Fibroblast of gingiva (primary cell): ENCODE data around the gene TLE4.

Experiments
- DNase-seq: peaks from one replicate; pipeline ENCODE4 v3.0.0-alpha.2; 2011; ENCODE audit warnings: low read depth

Gene TLE4

DNA sequence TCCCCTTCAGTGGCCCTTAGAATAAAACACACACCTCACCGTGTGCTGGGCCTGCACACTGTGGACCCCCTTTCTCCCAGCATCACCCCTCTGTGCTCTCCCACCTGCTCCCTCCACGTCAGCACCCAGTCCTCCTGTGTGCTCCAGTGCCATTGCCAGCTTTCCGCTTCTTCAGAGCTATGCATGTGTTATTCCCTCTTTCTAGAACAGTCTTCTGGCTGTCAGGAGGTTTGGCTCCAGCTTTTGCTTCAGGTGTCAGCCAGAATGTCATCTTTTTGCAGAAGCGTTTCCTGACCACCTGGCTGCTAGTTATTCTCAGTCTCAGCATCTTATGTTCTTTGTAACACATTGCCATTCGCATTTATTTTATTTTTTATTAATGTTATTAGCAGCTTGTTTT lies 119.7 kb downstream of the TLE4 start:
- no peak for DNase-seq

DNA sequence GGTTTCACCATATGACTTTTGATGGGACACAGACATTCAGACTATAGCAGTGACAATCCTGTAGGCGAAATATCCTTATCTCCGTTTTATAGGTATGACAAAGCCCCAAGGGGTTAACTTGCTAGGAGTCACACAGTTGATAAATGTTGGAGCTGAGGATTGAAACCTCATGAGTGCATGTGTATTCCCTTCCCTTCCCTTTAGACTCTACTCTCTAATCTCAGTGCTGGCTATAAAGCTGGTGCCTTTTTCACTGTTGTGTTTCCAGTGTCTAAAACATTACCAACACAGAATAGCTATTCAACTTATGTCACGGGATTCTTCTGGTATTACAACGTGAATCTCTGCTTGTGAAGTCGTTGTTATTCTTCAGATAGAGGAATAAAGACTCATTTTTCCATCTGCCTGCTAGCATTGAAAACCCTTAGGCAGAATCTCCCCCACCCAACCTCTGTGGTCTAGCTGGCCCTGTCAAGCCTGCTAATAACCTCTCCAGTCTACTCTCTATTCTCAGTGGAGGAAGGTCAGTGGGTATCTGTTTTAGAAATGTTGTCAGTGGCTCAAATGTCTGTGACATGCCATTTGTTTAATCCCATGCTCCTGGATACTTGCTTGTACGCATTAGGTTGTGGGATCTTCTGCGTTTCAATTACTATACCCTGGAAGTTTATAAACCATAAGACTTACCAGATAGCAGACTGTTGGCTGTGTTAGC lies 121.2 kb downstream of the TLE4 start:
- no peak for DNase-seq

DNA sequence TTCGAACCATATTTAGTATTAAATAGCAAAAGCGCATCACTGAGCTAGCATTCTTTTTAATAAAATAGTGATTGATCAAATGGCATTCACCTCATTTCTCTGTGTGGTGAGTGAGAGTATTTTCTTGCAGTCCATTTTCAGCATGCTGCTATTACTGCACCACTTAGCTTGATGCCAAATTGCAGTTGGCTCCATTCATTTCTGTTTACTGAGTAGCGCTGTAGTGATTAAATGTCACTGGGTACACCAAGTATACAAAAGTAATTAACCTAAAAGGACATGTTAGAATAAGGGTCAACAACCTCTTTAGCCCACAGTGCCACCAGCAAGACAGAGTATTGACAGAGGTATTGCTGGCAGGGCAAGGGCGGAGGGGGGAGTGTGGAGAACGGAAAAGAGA lies 122.0 kb downstream of the TLE4 start:
- no peak for DNase-seq

DNA sequence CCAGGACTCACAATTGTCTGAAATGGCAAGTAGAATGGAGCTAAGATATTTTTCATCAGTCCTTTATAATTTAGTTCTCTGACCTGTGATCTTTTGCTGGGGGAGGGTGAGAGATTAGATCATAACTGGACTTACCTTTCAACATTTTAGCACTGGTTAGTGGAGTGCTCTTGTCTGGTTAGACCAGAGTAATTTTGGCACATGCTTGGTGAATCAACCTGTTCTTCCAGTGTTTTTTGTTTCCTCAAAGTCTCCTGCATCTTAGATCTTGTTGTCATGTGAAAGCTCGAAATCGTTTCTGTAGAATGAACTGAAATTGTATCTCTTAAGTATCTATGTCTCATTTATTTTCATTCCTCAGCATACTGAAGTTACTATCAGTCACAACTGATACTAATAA lies 122.4 kb downstream of the TLE4 start:
- no peak for DNase-seq

DNA sequence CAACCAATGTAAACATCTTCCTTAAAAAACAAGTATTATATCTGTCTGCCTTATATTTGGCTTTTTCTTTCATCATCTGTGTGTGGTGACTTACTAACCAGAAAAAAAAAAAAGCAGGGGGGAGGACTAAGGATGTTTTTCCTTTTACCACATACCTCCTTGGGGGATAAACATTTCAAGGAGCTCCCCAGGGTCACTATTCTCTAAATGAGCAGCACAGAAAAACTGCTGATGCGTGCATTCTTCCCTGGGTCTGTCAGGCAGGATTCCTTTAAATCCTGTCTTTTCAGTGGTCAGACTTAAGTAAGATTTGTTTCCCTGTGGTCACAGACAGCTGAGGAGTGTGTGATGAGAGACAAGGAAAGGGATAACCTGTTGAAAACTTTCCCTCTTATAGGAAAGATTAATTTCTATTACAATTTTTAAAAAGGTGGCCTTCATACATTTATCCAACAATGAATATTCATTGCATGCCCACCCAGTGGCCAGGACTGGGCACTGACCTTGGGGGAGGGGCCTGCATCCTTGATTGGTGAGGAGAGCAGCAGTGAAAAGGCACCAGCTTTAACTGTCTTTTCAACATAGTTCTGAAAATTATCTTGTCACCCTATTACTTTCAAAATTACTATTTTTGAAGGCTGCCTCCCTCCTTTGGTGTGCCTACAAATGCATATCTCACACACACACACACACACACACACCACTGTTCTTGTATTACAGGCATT lies 123.1 kb downstream of the TLE4 start:
- DNase-seq, result peak; percentile 91

DNA sequence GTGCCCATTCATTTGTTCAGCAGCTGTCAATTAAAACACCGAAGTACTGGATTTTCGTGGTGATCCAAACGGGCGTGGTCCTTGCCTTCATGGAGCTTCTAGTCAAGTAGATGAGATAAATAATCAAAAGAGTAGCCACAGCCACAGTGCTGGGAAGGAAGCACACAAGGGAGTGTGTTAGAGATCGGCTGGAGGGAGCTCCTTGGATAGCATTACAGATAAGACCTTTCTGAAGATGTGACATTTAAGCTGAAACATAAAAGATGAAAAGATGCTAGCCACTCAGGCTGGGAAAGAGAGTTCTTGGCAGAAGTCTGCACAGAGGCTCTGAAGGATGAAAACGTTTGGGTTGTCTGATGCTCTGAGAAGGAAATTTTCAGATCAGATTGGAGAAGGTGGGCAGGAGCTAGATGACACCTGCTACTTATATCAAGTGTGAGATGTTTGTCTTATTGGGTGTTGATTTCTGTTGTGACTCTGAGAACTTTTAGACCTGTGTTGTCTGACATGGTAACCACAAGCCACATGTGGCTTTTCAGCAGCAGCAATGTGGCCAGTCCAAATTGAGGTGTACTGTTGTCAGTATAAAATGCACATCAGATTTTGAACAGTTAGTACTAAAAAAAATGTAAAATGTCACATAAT lies 123.9 kb downstream of the TLE4 start:
- DNase-seq, result no peak

DNA sequence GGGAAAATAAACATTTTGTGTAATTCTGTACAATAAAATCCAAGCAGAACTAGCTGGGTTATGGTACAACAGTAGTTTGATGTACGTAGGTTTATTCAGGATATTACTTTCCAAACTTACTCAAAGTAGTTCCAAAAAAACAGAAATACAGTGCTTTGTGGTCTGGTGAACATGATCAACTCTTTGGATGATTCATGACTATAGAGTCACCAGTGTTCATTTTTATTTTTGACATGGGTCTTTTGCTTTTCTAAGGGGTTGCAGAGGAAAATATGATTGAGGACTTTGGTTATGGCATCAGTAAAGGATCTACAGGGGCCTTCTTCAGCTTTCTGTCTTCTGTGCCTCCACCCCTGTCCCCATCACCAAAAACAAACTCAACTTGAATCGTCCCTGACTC lies 127.2 kb downstream of the TLE4 start:
- no peak for DNase-seq

DNA sequence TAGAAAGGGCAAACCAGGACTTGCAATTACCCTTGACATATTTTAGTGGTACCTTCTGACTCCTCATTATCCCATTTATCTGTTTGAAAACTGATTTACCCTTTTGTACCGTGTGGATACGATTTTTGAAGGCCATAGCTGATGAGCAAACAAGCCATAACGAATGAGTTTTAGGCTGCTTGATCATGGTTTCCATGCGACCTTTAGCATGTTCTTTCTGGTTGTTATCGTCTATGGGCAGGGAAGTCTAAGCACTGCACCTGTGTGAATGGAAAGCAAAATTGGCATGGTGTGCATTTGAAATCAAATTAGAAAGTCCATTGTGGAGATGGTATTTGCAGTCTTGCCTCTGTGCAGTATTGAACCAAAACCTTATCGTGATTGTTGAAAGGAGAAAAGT lies 127.7 kb downstream of the TLE4 start:
- DNase-seq, result no peak

DNA sequence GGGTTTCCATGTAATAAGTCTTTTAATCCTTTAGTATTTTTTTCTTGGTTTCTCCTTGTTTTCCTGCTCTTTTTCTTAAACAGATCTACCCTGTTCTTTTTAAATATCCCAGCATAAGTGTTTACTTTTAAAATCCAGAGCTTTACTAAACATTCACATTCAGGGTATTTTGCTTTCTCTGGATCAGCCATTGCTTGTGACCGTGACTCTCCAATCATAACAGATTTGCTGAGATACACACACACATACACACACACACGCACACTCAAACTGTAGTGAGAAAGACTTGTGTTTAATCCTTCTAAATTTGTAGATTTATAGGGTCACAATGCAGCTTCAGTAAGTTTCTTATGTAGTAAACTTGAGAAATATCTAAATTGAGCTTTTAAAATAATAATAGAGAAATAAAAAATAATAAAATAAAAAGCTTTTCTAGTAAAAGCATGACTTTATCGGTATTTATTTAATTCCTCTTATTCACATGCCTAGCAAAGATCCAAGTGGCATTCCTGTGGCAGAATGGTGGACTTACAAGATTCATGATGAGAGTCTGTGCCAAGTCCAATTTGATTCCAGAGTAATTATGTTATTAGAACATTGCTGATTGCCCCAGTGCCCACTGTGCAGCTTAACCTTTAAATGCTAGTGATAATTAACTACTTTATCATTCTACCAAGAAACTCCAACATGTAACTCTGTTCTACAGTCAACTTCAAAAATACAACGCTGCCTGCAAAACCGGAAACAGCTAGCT lies 129.0 kb downstream of the TLE4 start:
- no peak for DNase-seq

DNA sequence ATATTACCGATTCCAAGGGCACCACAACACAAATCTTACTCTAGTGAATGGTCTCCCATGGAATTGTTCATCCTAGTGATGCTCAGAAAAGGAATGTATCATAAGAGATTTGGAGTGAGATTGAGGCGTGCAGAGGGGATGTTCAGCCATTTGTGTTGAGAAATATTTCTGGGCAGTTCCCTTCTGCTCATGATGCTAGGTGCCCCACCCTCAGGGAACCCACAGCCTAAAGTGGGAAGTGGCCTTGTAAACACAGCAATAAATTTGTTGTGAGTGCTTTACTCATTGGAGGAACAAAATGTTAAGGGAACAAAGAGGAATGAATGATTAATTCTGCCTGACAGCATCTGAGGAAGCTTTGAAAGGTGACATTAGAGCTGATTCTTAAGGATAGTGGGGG lies 129.9 kb downstream of the TLE4 start:
- no peak for DNase-seq

DNA sequence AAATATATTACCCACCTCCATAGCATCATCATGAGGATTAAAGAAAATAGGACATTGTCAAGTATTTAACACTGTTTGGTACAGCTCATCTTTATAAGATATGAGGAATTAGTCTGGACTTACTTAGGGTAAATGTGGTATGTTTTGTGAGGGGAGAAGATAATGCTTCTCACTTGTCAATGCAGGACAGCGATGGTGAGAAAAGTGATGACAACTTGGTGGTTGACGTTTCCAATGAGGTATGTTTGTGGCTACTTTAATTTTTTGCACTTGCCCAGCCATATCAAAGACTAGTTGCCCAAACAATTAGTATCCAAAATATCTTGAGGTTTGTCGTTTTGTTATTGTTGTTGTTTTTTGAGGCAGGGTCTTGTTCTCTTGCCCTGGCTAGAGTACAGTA lies 133.9 kb downstream of the TLE4 start:
- DNase-seq, result no peak

DNA sequence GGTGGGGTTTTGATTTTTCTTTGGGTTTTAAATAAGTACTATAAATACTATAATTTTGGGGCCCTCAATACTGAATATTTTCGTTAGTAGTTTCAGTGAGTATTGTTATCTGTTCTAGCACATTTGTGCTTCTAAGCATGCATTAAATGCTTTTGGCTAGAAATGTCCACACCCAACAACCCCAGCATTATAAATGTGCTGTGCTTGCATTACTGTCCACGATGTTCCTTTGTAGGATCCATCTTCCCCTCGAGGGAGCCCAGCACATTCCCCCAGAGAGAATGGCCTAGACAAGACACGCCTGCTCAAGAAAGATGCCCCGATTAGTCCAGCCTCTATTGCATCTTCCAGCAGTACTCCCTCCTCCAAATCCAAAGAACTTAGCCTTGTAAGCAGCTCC lies 134.7 kb downstream of the TLE4 start:
- no peak for DNase-seq

DNA sequence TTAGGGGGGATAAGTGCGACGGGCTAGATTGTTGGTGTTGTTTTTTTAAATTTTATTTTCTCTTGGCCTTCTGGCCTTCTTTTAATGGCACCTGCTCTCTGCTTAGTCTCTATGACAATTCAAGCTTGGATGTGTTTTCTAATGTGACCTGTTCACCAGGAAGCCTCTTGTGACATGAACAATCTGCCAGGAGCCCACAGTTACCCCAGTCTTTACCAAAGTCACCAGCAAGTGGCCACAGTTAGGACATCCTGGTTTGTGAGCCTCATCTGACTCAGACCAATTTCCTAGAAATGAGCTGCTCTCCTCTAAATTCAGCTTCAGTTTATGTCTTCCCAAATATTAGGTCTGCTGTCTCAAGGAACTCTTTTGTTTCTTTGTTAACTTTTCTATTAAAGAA lies 135.8 kb downstream of the TLE4 start:
- no peak for DNase-seq

DNA sequence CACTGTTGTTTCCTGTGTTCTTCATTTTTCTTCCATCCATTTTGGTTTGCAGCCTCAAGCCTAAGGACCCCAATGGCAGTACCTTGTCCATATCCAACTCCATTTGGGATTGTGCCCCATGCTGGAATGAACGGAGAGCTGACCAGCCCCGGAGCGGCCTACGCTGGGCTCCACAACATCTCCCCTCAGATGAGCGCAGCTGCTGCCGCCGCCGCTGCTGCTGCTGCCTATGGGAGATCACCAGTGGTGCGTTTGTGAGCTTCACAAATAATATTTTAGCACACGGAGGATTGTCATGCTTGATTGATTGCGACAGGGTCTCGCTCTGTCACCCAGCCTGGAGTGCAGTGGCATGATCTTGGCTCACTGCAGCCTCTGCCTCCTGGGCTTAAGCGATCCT lies 136.8 kb downstream of the TLE4 start:
- DNase-seq, result no peak

DNA sequence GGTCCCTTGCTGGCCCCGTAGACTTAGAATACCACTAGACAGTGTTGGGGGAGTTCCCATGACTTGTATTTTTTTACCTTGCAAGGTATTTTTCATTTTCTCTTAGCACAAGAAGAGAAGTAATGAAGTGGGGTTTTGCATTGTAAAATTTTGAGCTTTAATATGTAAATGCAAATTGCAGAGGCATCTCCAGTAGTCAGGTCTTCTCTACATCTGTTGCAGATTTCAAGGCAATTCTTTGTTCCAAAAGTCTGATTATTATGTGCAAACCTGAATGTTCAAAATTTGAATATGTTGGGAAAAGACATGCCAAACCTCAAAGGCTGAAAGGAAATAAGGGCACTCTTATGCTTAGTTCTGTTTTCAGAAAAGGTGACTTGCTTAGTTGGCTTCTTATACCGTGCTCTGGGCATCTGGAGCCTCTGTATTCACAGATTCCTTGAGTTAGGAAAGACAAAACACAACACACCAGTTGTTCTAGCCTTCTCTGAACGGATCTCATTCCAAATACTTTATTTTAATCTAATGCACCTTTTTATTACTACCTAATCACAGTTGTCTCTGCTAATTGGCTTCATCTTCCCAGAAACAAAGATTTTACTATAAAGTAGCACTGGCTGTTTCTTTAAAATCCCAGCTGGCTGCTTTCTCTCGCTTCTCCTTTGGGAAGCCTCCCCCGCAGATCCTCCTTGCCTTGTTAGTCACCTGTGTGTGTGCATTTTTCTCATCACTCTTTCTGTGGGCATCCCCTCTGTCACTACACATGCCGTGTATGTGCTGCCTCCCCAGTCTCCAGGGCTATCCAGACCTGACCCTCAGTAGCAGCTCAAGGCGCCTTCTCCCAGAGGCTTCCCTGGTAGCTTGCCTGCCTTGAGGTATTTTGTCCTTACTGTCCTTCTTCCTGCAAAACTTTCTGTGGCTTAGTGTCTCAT lies 138.2 kb downstream of the TLE4 start:
- no peak for DNase-seq

DNA sequence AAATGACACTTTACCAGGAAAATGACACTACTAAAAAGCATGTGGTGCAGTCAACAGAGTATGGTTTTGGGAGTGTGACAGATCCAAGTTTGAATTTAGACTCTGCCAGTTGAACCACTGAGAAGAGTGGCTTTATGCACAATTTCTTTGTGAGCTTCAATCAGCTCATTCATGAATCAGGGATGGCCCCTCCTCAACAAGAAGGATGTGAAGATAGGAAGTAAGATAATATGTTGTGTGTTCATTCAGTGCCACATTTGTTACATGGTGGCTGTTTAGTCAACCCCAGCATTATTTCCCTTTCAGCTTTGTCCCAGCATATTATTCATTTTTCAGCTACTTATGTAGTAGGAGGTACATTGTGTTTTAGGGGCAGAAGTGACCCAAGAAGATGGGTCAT lies 140.1 kb downstream of the TLE4 start:
- no peak for DNase-seq

DNA sequence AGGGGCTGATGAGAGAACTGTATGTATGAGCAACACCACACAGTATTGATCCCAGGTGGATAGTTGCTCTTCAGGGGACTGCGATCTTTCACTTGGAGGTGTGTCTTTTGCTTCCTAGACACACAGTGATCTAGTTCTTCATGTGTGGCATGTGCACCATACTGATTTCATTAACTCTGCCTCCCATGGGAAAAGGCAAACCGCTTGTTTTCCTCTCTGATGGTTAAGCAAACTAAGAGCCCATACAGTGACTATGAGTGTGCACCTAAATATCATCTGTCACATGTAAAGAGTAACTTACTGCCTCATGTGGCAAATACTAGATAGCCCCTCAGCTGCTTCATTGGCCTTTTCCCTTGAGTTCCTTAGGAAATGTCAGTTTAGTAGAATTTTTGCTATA lies 147.3 kb downstream of the TLE4 start:
- DNase-seq, result peak; percentile 48

DNA sequence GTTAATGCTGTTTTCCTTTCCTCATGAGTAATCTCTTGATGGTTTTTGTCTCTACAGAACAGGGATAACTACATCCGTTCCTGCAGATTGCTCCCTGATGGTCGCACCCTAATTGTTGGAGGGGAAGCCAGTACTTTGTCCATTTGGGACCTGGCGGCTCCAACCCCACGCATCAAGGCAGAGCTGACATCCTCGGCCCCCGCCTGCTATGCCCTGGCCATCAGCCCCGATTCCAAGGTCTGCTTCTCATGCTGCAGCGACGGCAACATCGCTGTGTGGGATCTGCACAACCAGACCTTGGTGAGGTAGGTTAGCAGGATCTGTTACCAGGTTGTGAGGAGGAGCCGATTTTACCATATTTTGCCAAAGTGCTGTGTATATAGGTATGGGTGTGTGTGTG lies 148.2 kb downstream of the TLE4 start:
- no peak for DNase-seq

DNA sequence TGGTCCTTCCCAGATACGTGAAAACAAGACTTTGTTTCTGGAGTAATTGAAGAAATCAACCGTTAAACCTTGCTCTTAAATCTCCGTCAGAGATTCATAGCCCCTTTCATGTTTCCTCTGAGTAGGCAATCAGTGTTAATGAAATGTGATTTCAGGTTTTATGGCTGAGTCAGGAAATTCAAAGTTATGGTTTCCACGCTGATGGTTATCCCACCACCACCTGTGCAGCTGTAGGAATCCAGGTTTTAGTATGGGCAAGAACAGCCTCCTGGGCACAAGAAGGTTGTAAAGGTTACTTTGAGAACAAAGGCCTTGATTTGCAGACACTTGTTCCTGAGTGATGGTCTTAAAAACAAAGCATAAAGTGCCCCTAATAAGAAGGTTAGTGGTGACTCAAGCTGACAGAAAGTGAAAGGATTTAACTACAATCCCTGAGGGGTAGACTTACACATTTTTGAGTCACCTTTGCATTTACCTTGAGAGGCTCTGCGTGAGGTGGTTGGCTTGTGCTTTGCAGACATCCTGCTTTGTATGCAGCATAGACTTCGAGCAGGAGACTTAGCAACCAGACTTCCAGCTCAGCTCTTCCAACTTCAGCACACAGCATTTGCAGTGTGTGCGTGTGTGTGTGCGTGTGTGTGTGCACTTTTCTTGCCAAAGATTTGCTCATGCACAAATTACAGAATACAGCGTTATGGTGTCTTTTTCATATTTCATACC lies 159.6 kb downstream of the TLE4 start:
- no peak for DNase-seq

DNA sequence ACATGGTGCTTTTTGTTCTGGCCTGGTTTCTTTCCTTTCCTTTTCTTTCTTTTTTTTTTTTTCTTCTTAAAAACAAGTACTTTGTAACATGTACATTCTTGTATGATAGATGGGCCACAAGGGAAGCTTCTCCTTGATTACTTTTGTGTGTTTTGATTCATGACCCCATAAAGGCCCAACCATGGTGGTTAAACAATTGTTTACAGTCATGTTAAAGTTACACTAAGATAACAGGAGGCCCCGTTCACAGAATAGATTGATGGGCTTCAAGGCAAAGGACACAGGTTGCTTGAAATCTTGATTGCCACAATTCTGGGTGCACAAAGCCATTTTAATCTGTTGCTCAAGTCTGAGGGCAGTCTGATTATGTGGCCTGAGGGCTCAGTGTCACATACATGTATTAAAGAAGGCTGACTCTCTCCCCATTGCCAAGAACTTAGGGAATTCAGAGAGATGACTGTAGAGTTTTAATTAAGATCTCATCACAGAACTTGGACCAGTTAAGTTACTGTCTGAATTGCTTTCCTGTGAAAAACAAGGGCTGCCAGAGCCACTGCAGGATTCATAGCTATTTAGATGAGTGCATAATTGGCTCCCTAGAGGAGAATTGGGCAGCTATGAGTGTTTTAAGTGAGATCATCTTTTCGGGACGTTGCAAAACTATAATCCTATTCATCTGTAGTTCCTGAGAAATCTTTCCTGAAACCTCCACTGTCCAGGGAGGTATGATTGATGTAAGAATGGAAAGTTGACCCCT lies 163.4 kb downstream of the TLE4 start:
- peak; percentile 40 for DNase-seq
